A172 (cell line): Measurements from ENCODE around the gene HPCAL1. TPM values are rescaled to one million over a fixed set of nuclear protein-coding genes. Genes with fewer than 3 reads are reported as not detected.
"Not testable (repeated sequence)": the region's sequence is repeated elsewhere in the genome, so short reads cannot be mapped to it uniquely, and the experiment has no call there.

ENCODE experiments used
- DNase-seq: peaks from one replicate; pipeline ENCODE4 v3.0.0-alpha.2; 2015; ENCODE audit warnings: low spot score
- total RNA-seq: library from RNA; depleted of rRNA; stranded (reverse); fragments of >200 nt; shearing (Covaris generic); gene quantifications from 2 replicates; pipeline ENCODE4 v1.2.3, GENCODE V29; 2014

Gene HPCAL1
- total RNA-seq, 1 experiment from 2014 or later, result 101 TPM

DNA sequence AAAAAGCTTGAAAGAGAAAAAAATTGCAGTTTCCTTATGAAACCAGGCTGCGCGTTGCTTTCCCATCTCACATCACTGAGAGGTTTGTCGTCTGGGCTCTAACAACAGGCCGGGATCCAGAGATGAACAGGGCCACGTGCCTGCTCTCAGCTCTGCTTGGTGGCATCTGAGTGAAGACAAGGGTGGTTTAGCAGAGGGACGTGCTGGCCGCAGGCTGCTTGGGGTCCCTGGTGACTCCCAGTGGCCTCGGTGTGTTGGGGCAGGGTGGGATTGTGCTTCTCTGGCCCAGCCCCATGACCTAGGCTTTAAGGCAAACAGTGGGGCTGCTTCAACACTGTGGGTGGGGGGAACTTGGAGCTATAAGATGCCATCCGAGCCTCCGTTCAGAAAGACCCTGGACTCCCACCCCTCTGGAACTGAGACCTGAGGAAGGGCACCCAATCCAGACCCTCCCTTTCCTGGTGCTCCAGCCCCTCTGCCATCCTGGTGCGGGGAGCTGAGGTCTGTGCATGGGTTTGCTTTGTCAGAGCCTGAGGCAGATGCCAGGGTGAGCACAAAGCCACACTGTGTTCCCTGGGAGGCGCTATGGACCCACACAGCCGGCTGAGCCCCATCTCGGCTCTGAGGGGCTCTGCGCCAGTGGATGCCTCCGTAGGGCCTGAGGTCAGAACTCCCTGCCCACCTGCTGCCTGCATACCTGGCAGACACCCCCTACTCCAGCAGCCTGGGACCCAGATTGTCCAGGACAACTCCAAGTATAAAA is 18.4 kb upstream of the HPCAL1 start:
- DNase-seq, result no peak

DNA sequence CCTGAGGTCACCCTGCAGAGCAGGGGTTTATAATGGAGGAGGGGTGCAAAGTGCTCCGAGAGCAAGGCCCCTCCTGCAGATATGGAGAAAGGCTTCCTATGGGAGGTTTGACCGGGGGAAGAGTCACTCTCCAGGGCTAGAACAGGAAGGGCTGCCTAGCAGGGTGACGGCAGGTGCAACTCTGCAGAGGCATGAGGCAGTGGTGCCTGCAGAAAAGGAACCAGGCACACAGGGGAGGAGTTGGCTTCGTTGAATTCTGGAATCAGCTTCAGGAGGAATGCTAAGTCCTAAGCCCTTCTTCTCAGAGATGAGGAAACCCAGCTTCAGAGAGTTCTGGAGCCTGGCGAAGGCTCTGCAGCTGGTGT is 17.5 kb upstream of the HPCAL1 start:
- no peak for DNase-seq

DNA sequence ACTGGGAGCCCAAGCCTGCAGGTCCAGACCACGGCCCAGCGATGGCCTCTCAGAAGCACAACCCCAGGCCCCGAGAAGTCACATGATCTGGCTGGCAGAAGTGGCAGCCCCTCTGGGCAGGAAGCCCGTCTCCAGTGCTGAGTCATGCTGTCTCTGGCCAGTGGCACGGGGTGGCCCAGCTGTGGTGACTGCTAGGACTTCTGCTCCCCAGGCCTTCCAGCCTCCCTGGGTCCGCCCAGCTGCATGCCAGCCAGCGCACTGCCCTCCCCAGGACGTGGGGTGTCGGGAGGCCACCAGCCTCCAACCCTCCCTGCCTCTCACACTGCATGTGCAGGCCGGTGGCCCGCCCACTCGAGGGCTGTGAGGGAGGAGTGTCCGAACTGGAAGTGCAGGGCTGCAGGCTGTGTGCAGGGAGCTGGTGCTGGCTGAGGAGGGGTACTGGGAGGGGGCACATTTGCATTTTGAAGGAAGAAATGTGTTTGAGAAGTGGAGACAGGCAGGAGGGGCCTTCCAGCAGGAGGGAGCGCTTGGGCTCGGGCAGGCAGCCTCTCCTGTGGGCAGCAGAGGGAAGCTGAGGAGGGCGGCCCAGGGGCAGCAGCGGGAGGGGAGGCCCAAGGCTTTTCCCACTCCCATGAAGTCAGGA is 17.0 kb upstream of the HPCAL1 start:
- DNase-seq, result peak; percentile 95

DNA sequence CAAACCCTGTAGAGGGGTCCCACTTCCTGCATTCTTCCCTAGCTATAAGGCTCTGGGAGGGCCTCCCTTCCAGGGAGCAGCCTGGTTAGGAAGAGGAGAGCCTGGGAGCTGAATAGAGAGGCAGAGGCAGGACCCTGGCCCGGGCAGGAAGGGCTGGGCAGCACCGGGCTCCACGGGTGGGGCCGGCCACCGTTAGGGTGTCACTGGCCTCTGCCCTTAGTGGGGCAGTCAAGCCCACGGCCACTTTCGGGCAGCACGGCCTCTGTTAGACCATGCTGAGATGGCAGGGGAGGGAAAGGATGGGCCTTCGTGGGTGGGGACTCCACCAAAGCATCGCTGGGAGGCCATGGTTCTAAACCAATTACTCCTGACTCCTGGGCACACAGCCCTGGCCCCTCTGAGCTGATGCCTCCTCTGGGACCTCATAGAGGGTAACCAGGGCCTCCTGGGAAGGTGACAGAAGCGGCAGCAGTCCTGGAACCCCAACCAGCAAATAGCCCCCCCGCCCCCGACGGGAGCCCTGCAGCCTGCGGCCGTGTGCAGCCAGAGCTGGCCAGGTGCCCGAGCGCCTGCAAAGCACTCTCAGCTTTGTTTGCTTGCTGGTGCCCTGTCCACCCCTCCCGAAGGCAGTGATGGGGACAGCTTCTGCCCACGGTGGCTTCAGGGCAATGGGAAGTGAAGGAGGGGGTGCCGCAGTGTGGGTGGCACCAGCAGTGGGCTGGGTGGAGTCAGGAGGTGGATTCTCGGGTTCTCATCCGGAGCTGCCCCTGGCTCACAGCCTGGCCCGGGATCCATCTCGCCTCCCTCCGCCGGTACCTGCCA is 16.3 kb upstream of the HPCAL1 start:
- peak; percentile 38 for DNase-seq

DNA sequence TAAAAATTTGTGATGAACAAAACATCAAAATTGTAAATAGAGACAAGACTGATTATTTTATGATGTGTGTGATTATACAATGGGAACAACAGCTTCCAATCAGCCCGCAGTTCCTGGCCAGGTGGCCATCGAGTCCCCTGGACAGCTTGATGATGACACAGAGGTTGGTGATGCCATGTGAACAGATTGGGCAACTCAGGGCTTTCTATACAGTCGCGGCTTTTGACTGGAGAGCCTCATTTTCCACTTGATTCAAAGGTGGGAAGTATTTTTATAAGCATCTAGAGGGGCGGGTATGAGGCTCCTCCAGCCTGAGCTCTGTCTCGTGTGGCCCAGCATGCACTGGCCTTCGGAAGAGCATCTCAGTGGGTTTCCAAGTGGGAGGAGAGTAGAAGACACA is 14.9 kb upstream of the HPCAL1 start:
- DNase-seq, result no peak

DNA sequence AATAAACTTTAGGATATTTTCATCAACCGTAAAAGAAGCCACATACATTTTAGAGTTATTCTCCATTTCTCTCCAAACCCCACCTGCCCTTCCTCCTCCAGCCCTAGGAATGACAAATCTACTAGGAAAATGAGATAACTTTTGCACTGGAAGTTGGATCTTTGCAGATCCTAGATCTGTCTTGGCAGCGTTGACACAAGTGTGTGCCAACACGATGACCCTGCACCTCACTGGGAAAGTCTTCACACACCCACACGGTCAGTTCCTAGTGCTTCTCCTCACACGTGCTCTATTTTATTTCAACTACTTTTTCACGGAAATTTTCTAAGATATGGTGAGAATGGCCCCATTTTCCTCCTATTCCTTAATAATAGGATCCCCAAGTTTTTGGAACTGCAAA is 14.1 kb upstream of the HPCAL1 start:
- no peak for DNase-seq

DNA sequence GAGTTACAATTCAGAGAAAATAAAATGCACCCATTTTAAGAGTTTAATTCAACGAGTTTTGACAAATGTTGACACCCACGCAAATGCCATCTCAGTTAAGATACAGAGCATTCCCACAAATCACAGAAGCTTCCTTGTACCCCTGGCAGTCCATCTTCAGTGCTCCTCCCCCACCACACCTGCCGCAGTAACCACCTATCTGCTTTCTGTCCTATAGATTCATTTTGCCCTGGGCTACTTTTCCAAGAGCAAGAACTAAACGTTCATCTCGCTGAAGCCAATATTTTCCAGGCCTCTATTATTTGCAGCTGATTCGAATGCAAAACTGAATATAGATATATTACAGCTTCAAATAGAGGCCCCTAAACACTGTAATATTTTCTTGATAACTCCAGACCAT is 13.4 kb upstream of the HPCAL1 start:
- DNase-seq, result no peak

DNA sequence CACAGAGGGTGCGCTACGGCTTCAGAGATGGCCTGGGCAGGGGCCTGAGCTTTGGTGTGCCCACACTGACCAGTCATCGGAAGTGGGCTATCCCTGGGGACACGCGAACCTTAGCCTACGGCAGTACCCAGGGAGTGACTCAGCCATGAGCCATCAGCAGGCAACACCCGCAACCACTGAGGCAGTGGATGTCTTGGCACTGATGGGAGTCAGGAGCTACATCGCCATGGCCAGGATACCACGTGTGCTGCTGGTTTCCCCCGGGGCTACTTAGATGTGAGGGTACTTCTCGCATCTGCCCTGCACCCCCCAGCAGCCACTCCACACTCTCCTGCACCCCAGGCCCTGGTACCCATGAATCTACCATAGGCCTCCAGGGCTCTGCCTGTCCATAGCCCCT is 12.8 kb upstream of the HPCAL1 start:
- DNase-seq, result peak; percentile 95

DNA sequence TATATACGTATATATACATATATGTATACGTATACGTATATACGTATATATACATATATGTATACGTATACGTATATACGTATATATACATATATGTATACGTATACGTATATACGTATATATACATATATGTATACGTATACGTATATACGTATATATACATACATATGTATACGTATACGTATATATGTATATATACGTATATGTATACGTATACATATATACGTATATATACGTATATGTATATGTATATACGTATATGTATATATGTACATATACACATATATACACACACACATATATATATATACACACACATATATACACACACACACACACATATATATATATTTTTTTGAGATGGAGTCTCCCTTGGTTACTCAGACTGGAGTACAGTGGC is 11.3 kb upstream of the HPCAL1 start:
- not testable (repeated sequence) for DNase-seq

DNA sequence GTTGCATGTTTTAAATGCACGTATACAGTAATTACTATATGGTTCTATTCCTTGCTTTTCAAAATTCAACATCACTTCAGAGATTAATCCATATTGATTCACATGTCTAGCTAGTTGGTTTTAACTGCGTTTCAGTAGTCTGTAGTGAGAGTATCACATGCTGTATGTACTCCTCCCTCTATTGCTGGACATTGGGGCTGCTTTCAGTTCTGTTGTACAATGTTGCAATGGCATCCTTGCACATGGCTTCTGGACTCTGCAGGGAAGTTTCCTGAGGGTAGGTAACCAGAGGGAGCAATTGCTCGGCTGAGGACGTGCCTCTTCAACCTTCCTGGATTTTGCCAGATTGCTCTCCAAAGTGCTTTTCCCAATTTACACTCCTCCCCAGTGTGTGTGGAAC is 10.7 kb upstream of the HPCAL1 start:
- DNase-seq, result no peak

DNA sequence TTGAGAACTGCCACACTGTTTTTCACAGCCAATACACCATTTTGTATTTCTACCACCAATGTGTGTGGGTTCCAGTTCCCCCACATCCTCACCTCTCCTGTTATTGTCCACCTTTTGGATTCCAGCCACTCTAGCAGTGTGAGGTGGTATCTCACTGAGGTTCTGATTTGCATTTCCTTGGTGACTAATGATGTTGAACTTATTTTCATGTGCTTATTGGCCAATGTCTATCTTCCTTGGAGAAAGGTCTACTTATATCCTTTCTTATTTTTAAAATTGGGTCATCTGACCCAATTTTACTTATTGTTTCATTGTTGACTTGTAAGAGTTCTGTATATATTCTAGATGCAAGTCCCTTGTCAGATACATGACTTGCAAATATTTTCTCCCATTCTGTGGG is 9.1 kb upstream of the HPCAL1 start:
- no peak for DNase-seq

DNA sequence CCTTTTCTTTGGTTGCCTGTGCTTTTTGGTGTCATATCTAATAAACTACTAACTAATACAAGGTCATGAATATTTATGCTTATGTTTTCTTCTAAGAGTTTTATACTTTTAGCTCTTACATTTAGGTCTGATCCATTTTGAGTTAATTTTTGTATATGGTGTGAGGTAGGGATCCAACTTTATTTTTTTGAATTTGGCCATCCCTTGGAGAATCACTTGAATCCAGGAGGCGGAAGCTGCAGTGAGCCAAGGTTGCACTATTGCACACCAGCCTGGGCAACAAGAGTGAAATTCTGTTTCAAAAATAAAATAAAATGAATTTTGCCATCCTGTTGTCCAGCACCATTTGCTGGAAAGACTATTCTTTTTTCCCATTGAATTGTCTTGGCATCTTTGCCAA is 8.6 kb upstream of the HPCAL1 start:
- no peak for DNase-seq

DNA sequence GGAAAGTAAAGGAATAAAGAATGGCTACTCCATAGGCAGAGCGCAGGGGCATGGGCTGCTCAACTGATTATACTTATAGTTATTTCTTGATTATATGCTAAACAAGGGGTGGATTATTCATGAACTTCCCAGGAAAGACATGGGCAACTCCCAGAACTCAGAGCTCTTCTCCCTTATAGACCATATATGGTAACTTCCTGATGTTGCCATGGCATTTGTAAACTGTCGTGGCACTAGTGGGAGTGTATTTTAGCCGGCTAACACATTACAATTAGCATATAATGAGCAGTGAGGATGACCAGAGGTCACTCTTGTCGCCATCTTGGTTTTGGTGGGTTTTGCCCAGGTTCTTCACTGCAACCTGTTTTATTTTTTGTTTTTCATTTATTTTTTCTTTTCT is 7.1 kb upstream of the HPCAL1 start:
- not testable (repeated sequence) for DNase-seq

DNA sequence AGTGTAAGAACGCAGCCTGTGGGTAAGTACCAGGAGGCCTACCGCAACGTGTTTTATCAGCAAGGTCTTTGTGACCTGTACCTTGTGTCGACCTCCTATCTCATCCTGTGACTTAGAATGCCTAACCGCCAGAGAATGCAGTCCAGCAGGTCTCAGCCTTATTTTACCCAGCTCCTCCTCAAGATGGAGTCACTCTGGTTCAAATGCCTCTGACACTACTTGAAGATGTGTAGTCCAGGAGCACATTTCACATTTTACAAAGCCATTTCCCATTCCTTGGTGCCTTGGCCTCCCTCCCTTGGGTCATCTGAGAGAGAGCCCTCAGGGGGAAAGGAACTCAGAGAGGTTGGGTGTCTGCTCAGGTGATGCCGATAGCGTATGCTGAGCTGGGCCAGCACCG is 6.6 kb upstream of the HPCAL1 start:
- DNase-seq, result no peak

DNA sequence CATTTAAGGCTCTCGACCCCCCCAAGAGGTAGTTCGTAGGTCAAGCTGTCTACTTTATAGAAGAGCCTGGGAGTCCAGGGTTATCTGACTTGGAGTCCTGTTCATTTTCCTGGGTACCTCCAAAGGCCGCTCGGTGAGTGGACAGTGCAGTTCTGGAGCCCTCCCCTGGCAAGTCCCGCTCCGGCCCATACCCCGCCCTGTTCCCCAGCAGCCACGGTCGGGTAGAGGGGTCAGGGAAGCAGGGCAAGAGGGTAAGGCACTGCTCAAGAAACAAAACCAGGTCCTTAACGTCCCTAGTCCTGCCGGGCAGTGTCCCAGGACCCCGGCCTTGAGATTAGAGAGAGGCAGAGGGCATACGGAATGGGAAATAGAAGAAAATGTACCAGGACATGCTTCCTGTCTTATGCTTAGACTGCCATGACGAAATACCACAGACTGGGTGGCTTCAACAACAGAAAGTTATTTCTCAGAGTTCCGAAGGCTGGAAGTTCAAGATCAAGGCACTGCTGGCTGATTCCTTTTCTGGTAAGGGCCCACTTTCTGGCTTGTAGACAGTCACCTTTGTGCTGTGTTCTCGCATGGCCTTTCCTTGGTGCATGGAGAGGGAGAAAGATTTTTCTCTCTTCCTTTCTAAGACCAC is 5.4 kb upstream of the HPCAL1 start:
- no peak for DNase-seq

DNA sequence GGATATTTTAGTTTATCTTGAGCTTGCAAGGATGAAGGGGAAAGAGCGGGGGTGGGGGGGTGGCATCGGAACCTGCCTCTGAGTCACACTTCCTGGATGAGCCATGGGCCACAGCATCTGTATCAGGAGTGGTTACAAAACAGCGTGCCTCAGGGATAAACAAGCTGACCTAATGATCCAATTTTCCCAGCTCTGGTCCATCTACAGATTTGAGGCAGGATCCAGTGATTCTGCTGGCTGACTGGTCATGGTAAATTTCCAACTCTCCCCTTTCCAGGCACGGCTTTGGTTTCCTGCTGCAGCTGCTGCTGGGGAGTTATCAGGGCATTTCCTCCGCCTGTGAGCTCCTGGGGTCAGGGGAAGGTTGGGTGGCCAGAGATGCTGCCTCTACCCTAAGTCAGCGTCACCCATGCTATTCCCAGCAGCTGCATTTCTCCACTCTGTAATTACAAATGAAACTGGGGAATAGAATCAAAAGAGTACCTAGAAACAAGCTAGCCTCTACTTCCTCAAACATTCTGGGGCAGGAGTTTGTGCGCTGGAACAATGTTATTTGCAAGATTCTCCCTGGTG is 4.7 kb upstream of the HPCAL1 start:
- peak; percentile 99 for DNase-seq

DNA sequence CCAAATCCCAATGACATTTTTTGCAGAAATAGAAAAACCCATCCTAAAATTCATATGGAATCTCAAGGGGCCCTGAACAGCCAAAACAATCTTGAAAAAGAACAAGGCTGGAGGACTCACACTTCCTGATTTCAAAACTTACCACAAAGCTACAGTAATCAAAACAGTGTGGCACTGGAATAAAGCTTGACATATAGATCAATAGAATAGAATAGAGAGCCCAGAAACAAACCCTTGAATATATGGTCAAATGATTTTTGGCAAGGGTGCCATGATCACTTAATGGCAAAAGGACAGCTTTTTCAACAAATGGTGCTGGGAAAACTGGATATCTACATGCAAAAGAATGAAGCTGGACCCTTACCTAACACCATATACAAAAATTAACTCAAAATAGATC is 3.9 kb upstream of the HPCAL1 start:
- not testable (repeated sequence) for DNase-seq

DNA sequence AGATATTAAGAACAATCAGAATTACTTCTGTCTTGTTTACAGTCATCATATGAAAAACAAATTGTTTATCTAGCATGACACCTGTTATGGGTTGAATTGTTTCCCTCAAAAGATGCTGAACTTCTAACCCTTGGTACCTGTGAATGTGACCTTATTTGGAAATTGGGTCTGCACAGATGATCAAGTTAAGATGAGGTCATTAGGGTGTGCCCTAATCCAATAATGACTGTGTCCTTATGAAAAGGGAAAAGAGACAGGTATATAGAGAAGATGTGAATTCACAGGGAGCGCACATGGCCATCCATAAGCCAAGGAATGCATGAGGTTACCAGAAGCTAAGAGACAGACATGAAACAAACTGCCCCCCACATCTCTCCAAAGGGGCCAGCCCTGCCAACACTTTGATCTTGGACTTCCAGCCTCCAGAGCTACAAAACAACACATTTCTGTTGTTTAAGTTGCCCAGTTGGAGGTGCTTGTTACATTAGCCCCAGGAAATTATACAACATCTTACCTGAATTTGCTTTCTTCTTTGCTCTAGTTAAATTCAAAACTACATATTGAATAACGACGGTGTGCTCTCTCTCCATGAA is 2.3 kb upstream of the HPCAL1 start:
- DNase-seq, result no peak

DNA sequence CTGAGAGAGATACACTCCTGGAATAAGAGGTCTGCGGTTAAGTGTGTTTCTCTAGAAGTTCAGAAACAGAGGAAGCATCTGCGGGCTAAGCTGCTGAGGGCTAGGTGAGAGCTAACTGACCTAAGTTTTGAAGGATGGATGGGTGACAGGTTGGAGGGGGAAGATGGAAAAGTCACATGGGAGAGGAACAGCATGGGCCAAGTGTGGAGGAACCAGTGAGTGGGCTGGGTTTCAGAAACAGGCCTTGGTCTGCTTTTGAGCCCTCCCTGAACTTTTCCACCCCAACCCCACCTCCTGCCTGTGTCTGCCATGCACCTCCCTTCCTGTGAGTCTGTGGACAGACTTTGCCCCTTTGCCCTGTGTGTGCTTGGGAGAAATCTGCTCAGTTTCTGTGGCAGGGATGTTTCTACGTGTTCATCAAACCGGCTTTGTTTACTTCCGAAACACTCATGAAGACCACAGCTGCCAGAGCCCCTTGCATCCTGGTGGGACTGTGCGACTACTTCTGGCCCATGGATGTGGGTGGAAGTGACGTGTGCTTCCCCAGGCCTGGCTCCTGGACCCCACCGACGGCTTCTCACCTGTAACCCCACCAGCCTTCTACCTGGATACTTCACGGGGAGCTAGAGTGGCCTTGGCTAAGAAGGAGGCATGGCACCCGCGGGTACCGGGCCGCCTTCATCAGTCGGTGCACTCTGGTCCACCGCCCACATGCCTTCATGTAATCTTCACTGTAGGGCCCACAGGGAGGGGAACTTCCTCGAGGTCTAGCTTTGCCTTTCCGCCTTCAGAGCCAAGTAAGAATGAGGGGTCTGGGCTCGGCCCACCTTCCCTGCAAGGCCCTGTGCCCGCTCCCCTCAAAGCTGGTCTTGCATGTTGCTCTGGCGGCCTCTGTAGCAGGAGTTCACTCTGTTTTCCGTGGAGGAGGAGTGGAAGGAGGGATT is 1.4 kb upstream of the HPCAL1 start:
- DNase-seq, result no peak

DNA sequence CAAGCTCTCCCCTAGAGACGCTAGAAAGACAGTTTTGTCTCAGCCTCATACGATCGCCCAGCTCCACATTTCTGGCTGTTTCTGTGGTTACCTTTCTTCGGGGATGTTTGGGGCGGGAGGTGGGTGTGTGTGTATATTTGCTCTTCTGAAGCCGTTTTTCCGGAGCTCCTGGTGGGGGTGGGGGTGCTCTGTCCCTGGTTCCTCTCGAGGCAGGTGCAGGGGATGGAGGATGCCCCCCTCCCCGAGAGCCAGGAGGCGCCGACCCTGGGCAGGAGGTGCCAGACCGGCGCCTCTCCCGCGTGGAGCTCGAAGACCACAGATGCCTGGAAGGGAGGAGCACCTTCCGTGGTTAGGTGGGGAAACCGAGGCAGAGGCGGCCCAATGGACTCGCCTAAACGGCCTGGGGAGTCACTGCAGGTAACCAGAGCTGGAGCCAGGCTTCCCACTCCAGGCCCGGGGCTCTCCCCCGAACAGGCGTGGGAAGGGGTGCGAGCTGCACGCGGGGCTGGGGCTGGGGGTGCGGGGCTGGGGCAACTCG is 694 bp upstream of the HPCAL1 start:
- no peak for DNase-seq
